Neural cell (in vitro differentiated cells): ENCODE results near the gene NDUFA5.

Source experiments
- EZH2 ChIP-seq: fragments of 200-600, 300-800 bp; shearing (Covaris generic), sonication (generic); IDR thresholded peaks from 2 replicates; pipeline ENCODE4 v1.6.1; 2014; ENCODE audit warnings: antibody characterized with exemption, low read length, borderline replicate concordance, mild to moderate bottlenecking; ENCODE audit not compliant: insufficient read depth, poor library complexity, severe bottlenecking
- MXI1 ChIP-seq: fragments of 450-650 bp; conservative IDR thresholded peaks from 2 replicates; pipeline ENCODE4 v1.6.1; 2014; ENCODE audit warnings: antibody characterized with exemption, mild to moderate bottlenecking; ENCODE audit not compliant: poor library complexity, severe bottlenecking
- POLR2AphosphoS5 ChIP-seq: IDR thresholded peaks from 2 replicates; pipeline ENCODE4 v1.6.1; 2012
- RAD21 ChIP-seq: fragments of 450-650 bp; conservative IDR thresholded peaks from 2 replicates; pipeline ENCODE4 v1.6.1; 2014; ENCODE audit warnings: antibody characterized with exemption, mild to moderate bottlenecking, moderate library complexity
- TAF1 ChIP-seq: IDR thresholded peaks from 2 replicates; pipeline ENCODE4 v1.6.1; 2012; ENCODE audit warnings: low read depth
- TF ChIP-seq, protein P1 (sequence below): fragments of 450-650 bp; IDR thresholded peaks from 2 replicates; pipeline ENCODE4 v1.5.1; 2014; ENCODE audit warnings: antibody characterized with exemption, mild to moderate bottlenecking, moderate library complexity; ENCODE audit not compliant: poor library complexity, severe bottlenecking

GRCh38 chr7:123604739-123605138 is 47.1 kb upstream of the NDUFA5 start:
- TF ChIP-seq MXI1 (no peak), TAF1 (no peak), POLR2AphosphoS5 (no peak), EZH2 (no peak), RAD21 (no peak)
- TF ChIP-seq, protein P1, sequence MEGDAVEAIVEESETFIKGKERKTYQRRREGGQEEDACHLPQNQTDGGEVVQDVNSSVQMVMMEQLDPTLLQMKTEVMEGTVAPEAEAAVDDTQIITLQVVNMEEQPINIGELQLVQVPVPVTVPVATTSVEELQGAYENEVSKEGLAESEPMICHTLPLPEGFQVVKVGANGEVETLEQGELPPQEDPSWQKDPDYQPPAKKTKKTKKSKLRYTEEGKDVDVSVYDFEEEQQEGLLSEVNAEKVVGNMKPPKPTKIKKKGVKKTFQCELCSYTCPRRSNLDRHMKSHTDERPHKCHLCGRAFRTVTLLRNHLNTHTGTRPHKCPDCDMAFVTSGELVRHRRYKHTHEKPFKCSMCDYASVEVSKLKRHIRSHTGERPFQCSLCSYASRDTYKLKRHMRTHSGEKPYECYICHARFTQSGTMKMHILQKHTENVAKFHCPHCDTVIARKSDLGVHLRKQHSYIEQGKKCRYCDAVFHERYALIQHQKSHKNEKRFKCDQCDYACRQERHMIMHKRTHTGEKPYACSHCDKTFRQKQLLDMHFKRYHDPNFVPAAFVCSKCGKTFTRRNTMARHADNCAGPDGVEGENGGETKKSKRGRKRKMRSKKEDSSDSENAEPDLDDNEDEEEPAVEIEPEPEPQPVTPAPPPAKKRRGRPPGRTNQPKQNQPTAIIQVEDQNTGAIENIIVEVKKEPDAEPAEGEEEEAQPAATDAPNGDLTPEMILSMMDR, result no peak
